ENCODE data around the gene XYLT1.
A peak's percentile ranks its signal among the peaks of the same experiment; 100 is the strongest.

Gene XYLT1

GRCh38 chr16:17166095-17166494, 304.7 kb downstream of the XYLT1 start:
- no peak for DNase-seq

GRCh38 chr16:17162560-17162959, 308.2 kb downstream of the XYLT1 start:
- no peak for DNase-seq

GRCh38 chr16:17160920-17161431, 309.8 kb downstream of the XYLT1 start:
- DNase-seq: peak; percentile 16

GRCh38 chr16:17160285-17160853, 310.4 kb downstream of the XYLT1 start:
- DNase-seq: no peak

GRCh38 chr16:17159617-17160016, 311.1 kb downstream of the XYLT1 start:
- no peak for DNase-seq

GRCh38 chr16:17155936-17156335, 314.8 kb downstream of the XYLT1 start:
- DNase-seq: no peak

- no peak for DNase-seq
These were observed 315.3 kb downstream of the XYLT1 start for GRCh38 chr16:17155485-17155884.

- DNase-seq: no peak
These were observed 315.8 kb downstream of the XYLT1 start for GRCh38 chr16:17154981-17155380.

GRCh38 chr16:17152311-17152710, 318.4 kb downstream of the XYLT1 start:
- no peak for DNase-seq

- DNase-seq: no peak
These were observed 319.4 kb downstream of the XYLT1 start for GRCh38 chr16:17151335-17151734.

GRCh38 chr16:17149904-17150483, 320.8 kb downstream of the XYLT1 start:
- DNase-seq: no peak

GRCh38 chr16:17147942-17148341, 322.8 kb downstream of the XYLT1 start:
- no peak for DNase-seq

- DNase-seq: no peak
These were observed 325.7 kb downstream of the XYLT1 start for GRCh38 chr16:17145029-17145428.

GRCh38 chr16:17144431-17144830, 326.3 kb downstream of the XYLT1 start:
- DNase-seq: no peak

- DNase-seq: no peak
These were observed 327.0 kb downstream of the XYLT1 start for GRCh38 chr16:17143546-17144419.

- no peak for DNase-seq
These were observed 332.0 kb downstream of the XYLT1 start for GRCh38 chr16:17138801-17139200.

- no peak for DNase-seq
These were observed 335.3 kb downstream of the XYLT1 start for GRCh38 chr16:17135439-17135838.

GRCh38 chr16:17134586-17134985, 336.2 kb downstream of the XYLT1 start:
- no peak for DNase-seq

- no peak for DNase-seq
These were observed 336.9 kb downstream of the XYLT1 start for GRCh38 chr16:17133851-17134250.

GRCh38 chr16:17131351-17131750, 339.4 kb downstream of the XYLT1 start:
- no peak for DNase-seq

- no peak for DNase-seq
These were observed 340.0 kb downstream of the XYLT1 start for GRCh38 chr16:17130733-17131132.

- no peak for DNase-seq
These were observed 340.8 kb downstream of the XYLT1 start for GRCh38 chr16:17129971-17130370.

- no peak for DNase-seq
These were observed 342.0 kb downstream of the XYLT1 start for GRCh38 chr16:17128791-17129190.

GRCh38 chr16:17126156-17126555, 344.6 kb downstream of the XYLT1 start:
- no peak for DNase-seq

Measured in NCI-H146 (cell line).